ENCODE measurements around the gene ELF4.

GRCh38 chrX:130136961-130137360 is 26.7 kb upstream of the ELF4 start:
- no peak for TF ChIP-seq CTCF (IDR thresholded peaks at IDR 0.05)
- TF ChIP-seq POLR2A (IDR thresholded peaks at IDR 0.05): no peak
